ENCODE data around the gene C1orf94.

DNA sequence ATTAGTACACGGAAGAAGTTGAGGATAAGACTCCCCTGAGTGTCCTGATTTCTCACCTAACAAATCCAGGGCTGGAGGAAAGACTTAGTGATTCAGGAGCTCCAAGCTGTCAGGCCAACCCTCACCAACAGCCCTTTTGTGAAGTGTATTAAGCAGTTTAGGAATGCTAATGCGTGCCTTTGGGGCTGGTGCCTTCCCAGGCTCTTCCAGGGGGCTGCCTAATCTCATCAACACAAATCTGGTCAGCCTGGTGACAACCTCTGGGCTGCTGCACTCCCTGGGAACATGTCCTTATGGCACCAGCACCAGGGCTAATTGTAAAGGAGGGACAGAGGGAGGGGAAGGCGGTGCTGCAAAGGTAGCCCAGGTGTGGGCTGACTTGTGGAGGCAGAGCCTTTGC lies 27.2 kb upstream of the C1orf94 start:
- TF ChIP-seq POLR2A (IDR thresholded peaks at IDR 0.05) (no peak), EP300 (IDR thresholded peaks at IDR 0.05) (no peak)
- TF ChIP-seq, protein P1, sequence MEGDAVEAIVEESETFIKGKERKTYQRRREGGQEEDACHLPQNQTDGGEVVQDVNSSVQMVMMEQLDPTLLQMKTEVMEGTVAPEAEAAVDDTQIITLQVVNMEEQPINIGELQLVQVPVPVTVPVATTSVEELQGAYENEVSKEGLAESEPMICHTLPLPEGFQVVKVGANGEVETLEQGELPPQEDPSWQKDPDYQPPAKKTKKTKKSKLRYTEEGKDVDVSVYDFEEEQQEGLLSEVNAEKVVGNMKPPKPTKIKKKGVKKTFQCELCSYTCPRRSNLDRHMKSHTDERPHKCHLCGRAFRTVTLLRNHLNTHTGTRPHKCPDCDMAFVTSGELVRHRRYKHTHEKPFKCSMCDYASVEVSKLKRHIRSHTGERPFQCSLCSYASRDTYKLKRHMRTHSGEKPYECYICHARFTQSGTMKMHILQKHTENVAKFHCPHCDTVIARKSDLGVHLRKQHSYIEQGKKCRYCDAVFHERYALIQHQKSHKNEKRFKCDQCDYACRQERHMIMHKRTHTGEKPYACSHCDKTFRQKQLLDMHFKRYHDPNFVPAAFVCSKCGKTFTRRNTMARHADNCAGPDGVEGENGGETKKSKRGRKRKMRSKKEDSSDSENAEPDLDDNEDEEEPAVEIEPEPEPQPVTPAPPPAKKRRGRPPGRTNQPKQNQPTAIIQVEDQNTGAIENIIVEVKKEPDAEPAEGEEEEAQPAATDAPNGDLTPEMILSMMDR (IDR thresholded peaks at IDR 0.05): no peak

All from ovary (tissue), 3 donors.